Neuronal stem cell (in vitro differentiated cells): ENCODE measurements around the gene LRRTM3.

Experiments used
- DNase-seq: peaks from one replicate; pipeline ENCODE4 v3.0.0-alpha.2; 2013; ENCODE audit warnings: low spot score
- H2AFZ ChIP-seq: one replicate; pipeline ENCODE4 v1.6.1; 2013; ENCODE audit warnings: mild to moderate bottlenecking, low read length, inconsistent platforms
- H2AK5ac ChIP-seq: 2 replicates; pipeline ENCODE4 v1.6.1; 2013; ENCODE audit warnings: low read depth, mild to moderate bottlenecking, inconsistent platforms, low read length, moderate library complexity, mixed read lengths
- H2BK120ac ChIP-seq: 2 replicates; pipeline ENCODE4 v1.6.1; 2013; ENCODE audit warnings: low read depth, mild to moderate bottlenecking, inconsistent platforms, low read length, moderate library complexity, mixed read lengths
- H2BK12ac ChIP-seq: one replicate; pipeline ENCODE4 v1.6.1; 2013; ENCODE audit warnings: low read length, inconsistent platforms
- H2BK15ac ChIP-seq: 2 replicates; pipeline ENCODE4 v1.6.1; 2013; ENCODE audit warnings: mild to moderate bottlenecking, low read length, inconsistent platforms, mixed read lengths
- H2BK5ac ChIP-seq: one replicate; pipeline ENCODE4 v1.6.1; 2013; ENCODE audit warnings: inconsistent platforms, mild to moderate bottlenecking, low read length, moderate library complexity
- H3K14ac ChIP-seq: one replicate; pipeline ENCODE4 v1.6.1; 2013; ENCODE audit warnings: low read length, inconsistent platforms
- H3K18ac ChIP-seq: 2 replicates; pipeline ENCODE4 v1.6.1; 2013; ENCODE audit warnings: low read length, inconsistent platforms
- H3K23ac ChIP-seq: 2 replicates; pipeline ENCODE4 v1.6.1; 2013; ENCODE audit warnings: low read depth, mild to moderate bottlenecking, mixed read lengths, low read length, inconsistent platforms; ENCODE audit not compliant: poor library complexity
- H3K27ac ChIP-seq: replicated peaks from 3 replicates; pipeline ENCODE4 v1.5.1; 2013; ENCODE audit warnings: low read length, inconsistent platforms
- H3K27me3 ChIP-seq, 3 experiments: 2 replicates each; pipeline ENCODE4 v1.6.1; 2013; ENCODE audit warnings: low read length in 3 of 3, mild to moderate bottlenecking in 2 of 3, inconsistent platforms in 1 of 3, low read depth in 1 of 3, mixed read lengths in 1 of 3, moderate library complexity in 1 of 3; ENCODE audit not compliant: control insufficient read depth in 3 of 3, insufficient read depth in 3 of 3
- H3K36me3 ChIP-seq, 2 donors: replicated peaks in 1 of 2; 2 replicates each; pipeline ENCODE4 v1.6.1; 2013; ENCODE audit warnings: low read length in 2 of 2; ENCODE audit not compliant: control insufficient read depth in 2 of 2, insufficient read depth in 2 of 2
- H3K4ac ChIP-seq: 2 replicates; pipeline ENCODE4 v1.6.1; 2013; ENCODE audit warnings: inconsistent platforms, mild to moderate bottlenecking, low read length, moderate library complexity
- H3K4me1 ChIP-seq, 2 donors: 1 replicate in 1 of 2; 2 replicates in 1 of 2; pipeline ENCODE4 v1.6.1; 2013; ENCODE audit warnings: low read length in 2 of 2, low read depth in 1 of 2; ENCODE audit not compliant: control insufficient read depth in 2 of 2, insufficient read depth in 1 of 2
- H3K4me2 ChIP-seq: one replicate; pipeline ENCODE4 v1.6.1; 2013; ENCODE audit warnings: mild to moderate bottlenecking, low read length, inconsistent platforms; ENCODE audit not compliant: insufficient read depth, poor library complexity, severe bottlenecking
- H3K4me3 ChIP-seq, 2 donors: 2 replicates each; pipeline ENCODE4 v1.5.1; 2013; ENCODE audit warnings: low read length in 2 of 2, mild to moderate bottlenecking in 2 of 2, inconsistent platforms in 1 of 2, moderate library complexity in 1 of 2
- H3K79me1 ChIP-seq: one replicate; pipeline ENCODE4 v1.6.1; 2013; ENCODE audit warnings: low read depth, mild to moderate bottlenecking, inconsistent platforms, low read length, moderate library complexity
- H3K9ac ChIP-seq: one replicate; pipeline ENCODE4 v1.6.1; 2013; ENCODE audit warnings: mild to moderate bottlenecking, low read depth, low read length, inconsistent platforms; ENCODE audit not compliant: poor library complexity
- H3K9me3 ChIP-seq, 2 donors: replicated peaks in 1 of 2; 2 replicates each; pipeline versions ENCODE3 to v1.6.1; 2013; ENCODE audit warnings: low read length in 2 of 2, mild to moderate bottlenecking in 2 of 2, inconsistent platforms in 1 of 2, low read depth in 1 of 2, mixed read lengths in 1 of 2, moderate library complexity in 1 of 2; ENCODE audit not compliant: control insufficient read depth in 2 of 2, insufficient read depth in 1 of 2
- H4K8ac ChIP-seq: one replicate; pipeline ENCODE4 v1.6.1; 2013; ENCODE audit warnings: low read depth, mild to moderate bottlenecking, inconsistent platforms, low read length, moderate library complexity
- H4K91ac ChIP-seq: one replicate; pipeline ENCODE4 v1.6.1; 2013; ENCODE audit warnings: low read length, low read depth, mild to moderate bottlenecking, inconsistent platforms; ENCODE audit not compliant: poor library complexity
- WGBS, 2 donors: extraction: QIAGEN DNeasy Blood & Tissue Kit; methylation state at CpG; one replicate each; pipeline ENCODE4 v1.1.7; 2013; ENCODE audit warnings: missing lambda C conversion rate in 2 of 2, mixed read lengths in 1 of 2; ENCODE audit not compliant: insufficient read length in 2 of 2, insufficient replicate concordance in 1 of 2; ENCODE audit errors: extremely low coverage in 2 of 2; 5-methylcytosine and 5-hydroxymethylcytosine counted together

Gene LRRTM3

GRCh38 chr10:67095531-67095930, 169.7 kb downstream of the LRRTM3 start:
- Histone ChIP-seq H2BK5ac (no peak overlapping the region), H2BK15ac (no peak overlapping the region), H2AFZ (no peak overlapping the region), H3K4me3 (no peak overlapping the region), H2AK5ac (no peak overlapping the region), H3K23ac (no peak overlapping the region), H2BK12ac (no peak overlapping the region), H3K18ac (no peak overlapping the region), H3K79me1 (no peaks in the 10 kb centered on the region), H4K91ac (no peak overlapping the region), H3K14ac (no peak overlapping the region), H3K4ac (no peak overlapping the region), H3K4me2 (no peak overlapping the region), H3K36me3 (no peaks in the 10 kb centered on the region), H3K27me3 (no peaks in the 10 kb centered on the region), H3K9ac (no peak overlapping the region), H4K8ac (no peak overlapping the region), H3K27ac (no peak overlapping the region), H2BK120ac (no peak overlapping the region), H3K9me3 (peaks cover 0 to 2% of the 10 kb centered on the region in 2 donors), H3K4me1 (peaks cover 2 to 7% of the 10 kb centered on the region in 2 donors)
- WGBS, 2 donors = no CpG with 5 or more reads among the region's 2 CpGs
- no peak for DNase-seq

DNA sequence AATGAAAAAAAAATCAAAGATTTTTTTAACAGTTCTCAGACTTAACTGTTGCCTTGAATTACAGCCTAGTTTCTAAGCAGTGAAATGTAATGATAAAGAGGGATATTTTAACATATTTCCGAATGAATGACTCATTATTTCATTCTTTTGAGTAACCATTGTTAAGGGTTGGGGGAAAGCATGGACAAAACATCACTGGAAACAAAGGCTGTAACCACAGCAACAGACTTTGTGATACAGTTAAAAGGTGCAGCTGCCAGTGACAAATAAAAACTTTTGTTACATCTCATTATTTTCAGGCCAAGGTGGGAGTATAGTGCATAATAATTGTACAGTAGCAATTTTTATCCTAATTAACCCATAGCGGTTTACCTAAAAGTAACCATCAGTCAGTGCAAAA, 172.6 kb downstream of the LRRTM3 start:
- Histone ChIP-seq H2BK12ac (no peak overlapping the region), H2BK120ac (no peak overlapping the region), H3K4me3 (no peak overlapping the region), H4K91ac (no peak overlapping the region), H4K8ac (no peak overlapping the region), H2AK5ac (no peak overlapping the region), H3K4me2 (no peak overlapping the region), H3K27ac (no peak overlapping the region), H3K18ac (no peak overlapping the region), H3K9me3 (no peaks in the 10 kb centered on the region), H3K4ac (no peak overlapping the region), H2BK15ac (no peak overlapping the region), H3K4me1 (peaks cover 2 to 7% of the 10 kb centered on the region in 2 donors), H3K9ac (no peak overlapping the region), H2AFZ (no peak overlapping the region), H3K79me1 (no peaks in the 10 kb centered on the region), H3K14ac (no peak overlapping the region), H3K27me3 (no peaks in the 10 kb centered on the region), H3K36me3 (no peaks in the 10 kb centered on the region), H2BK5ac (no peak overlapping the region), H3K23ac (no peak overlapping the region)
- WGBS, 2 donors = no CpG with 5 or more reads among the region's 2 CpGs
- DNase-seq = peak; percentile 49

- H3K4ac ChIP-seq = no peak overlapping the region
- no peak overlapping the region for H3K4me3 ChIP-seq
- no peak overlapping the region for H3K4me2 ChIP-seq
- no peak overlapping the region for H2AFZ ChIP-seq
- no peak overlapping the region for H3K14ac ChIP-seq
- H3K36me3 ChIP-seq = no peaks in the 10 kb centered on the region
- no peak overlapping the region for H4K91ac ChIP-seq
- no peak overlapping the region for H2BK5ac ChIP-seq
- H4K8ac ChIP-seq = no peak overlapping the region
- H3K9ac ChIP-seq = no peak overlapping the region
- H3K27me3 ChIP-seq = no peaks in the 10 kb centered on the region
- no peaks in the 10 kb centered on the region for H3K9me3 ChIP-seq
- H3K4me1 ChIP-seq = peaks cover 2 to 7% of the 10 kb centered on the region in 2 donors
- H2BK15ac ChIP-seq = no peak overlapping the region
- H2BK120ac ChIP-seq = no peak overlapping the region
- WGBS, 2 donors = no CpG with 5 or more reads among the region's 3 CpGs
- no peak overlapping the region for H2AK5ac ChIP-seq
- no peak for DNase-seq
- no peak overlapping the region for H2BK12ac ChIP-seq
- H3K79me1 ChIP-seq = no peaks in the 10 kb centered on the region
- H3K23ac ChIP-seq = no peak overlapping the region
- no peak overlapping the region for H3K18ac ChIP-seq
- H3K27ac ChIP-seq = no peak overlapping the region
These were observed 175.1 kb downstream of the LRRTM3 start for GRCh38 chr10:67100951-67101350.

- Histone ChIP-seq H3K9ac (no peak overlapping the region), H3K4ac (no peak overlapping the region), H3K4me2 (no peak overlapping the region), H4K8ac (no peak overlapping the region), H3K9me3 (no peaks in the 10 kb centered on the region), H2BK5ac (no peak overlapping the region), H2BK120ac (no peak overlapping the region), H3K23ac (no peak overlapping the region), H2AFZ (peak overlapping the region; percentile 62), H3K36me3 (no peaks in the 10 kb centered on the region), H2BK15ac (no peak overlapping the region), H3K18ac (no peak overlapping the region), H3K4me3 (no peak overlapping the region), H3K4me1 (no peaks in the 10 kb centered on the region), H3K27me3 (no peaks in the 10 kb centered on the region), H4K91ac (no peak overlapping the region), H2AK5ac (no peak overlapping the region), H3K27ac (no peak overlapping the region), H3K14ac (no peak overlapping the region), H2BK12ac (no peak overlapping the region), H3K79me1 (no peaks in the 10 kb centered on the region)
- no CpG with 5 or more reads among the region's 3 CpGs for WGBS, 2 donors
- DNase-seq = no peak
These were observed 181.8 kb downstream of the LRRTM3 start for GRCh38 chr10:67107670-67108069.
